ENCODE data around the gene POP4. TPM values are rescaled to one million over a fixed set of nuclear protein-coding genes. Genes with fewer than 3 reads are reported as not detected.
A peak's percentile ranks its signal among the peaks of the same experiment; 100 is the strongest.

POP4 gene
- total RNA-seq, 6 donors from 2014 or later = 29.3 to 59.6 (median 53.8) TPM

GRCh38 chr19:29641597-29641996 is 35.5 kb downstream of the POP4 start:
- DNase-seq (no peak), ATAC-seq (ENCODE audit: low FRiP score in 2 of 2) (no peak)
- whole genome bisulfite sequencing, 2 donors = 68 to 76% methylated on average over 2 of the region's 2 CpGs
- Histone ChIP-seq H3K4me1 (peaks cover 4 to 14% (median 11%) of the 10 kb centered on the region in 4 donors), H3K4me3 (no peak overlapping the region), H3K9me3 (no peaks in the 10 kb centered on the region), H3K36me3 (no peaks in the 10 kb centered on the region), H3K27me3 (no peaks in the 10 kb centered on the region), H3K27ac (no peak overlapping the region)
- TF ChIP-seq EP300 (IDR thresholded peaks at IDR 0.05) (no peak), POLR2A (IDR thresholded peaks at IDR 0.05) (no peak), POLR2AphosphoS5 (IDR thresholded peaks at IDR 0.05) (no peak)
- TF ChIP-seq, protein P1, sequence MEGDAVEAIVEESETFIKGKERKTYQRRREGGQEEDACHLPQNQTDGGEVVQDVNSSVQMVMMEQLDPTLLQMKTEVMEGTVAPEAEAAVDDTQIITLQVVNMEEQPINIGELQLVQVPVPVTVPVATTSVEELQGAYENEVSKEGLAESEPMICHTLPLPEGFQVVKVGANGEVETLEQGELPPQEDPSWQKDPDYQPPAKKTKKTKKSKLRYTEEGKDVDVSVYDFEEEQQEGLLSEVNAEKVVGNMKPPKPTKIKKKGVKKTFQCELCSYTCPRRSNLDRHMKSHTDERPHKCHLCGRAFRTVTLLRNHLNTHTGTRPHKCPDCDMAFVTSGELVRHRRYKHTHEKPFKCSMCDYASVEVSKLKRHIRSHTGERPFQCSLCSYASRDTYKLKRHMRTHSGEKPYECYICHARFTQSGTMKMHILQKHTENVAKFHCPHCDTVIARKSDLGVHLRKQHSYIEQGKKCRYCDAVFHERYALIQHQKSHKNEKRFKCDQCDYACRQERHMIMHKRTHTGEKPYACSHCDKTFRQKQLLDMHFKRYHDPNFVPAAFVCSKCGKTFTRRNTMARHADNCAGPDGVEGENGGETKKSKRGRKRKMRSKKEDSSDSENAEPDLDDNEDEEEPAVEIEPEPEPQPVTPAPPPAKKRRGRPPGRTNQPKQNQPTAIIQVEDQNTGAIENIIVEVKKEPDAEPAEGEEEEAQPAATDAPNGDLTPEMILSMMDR (IDR thresholded peaks at IDR 0.05) = no peak

DNA sequence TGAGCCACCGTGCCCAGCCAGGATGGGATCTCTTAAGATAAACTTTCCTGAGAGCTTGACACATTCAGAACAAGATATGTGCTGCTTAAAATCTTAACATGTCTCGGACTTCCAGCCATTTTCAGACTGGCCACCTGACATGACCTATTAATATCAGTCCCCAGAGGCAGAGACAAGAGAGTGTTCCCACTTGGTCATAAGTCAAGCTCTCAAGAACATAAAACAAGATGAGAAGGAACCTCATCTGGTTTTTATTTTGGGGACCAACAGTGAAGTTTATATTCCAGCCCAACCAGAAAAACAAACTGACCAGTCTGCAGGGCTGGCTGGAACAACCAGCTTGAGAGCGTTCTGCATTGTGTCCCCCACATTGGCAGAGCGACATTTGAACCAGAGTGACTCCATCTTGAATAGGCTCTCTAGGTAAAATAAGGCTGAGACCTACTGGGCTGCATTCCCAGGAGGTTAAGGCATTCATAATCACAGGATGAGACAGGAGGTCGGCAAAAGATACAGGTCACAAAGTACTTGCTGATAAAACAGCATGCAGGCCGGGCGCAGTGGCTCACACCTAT is 37.4 kb downstream of the POP4 start:
- Histone ChIP-seq H3K36me3 (no peaks in the 10 kb centered on the region), H3K27me3 (no peaks in the 10 kb centered on the region), H3K4me3 (no peak overlapping the region), H3K27ac (no peak overlapping the region), H3K9me3 (no peaks in the 10 kb centered on the region), H3K4me1 (peaks cover 4 to 14% (median 11%) of the 10 kb centered on the region in 4 donors)
- TF ChIP-seq POLR2A (IDR thresholded peaks at IDR 0.05) (no peak), EP300 (IDR thresholded peaks at IDR 0.05) (no peak), POLR2AphosphoS5 (IDR thresholded peaks at IDR 0.05) (no peak)
- TF ChIP-seq, protein P1 (IDR thresholded peaks at IDR 0.05) = no peak
- DNase-seq (no peak), ATAC-seq (ENCODE audit: low FRiP score in 2 of 2) (no peak)
- 83 to 90% methylated on average over 7 of the region's 7 CpGs for WGBS, 2 donors

- no peak for DNase-seq
- H3K4me3 ChIP-seq = no peak overlapping the region
- 79 to 89% methylated on average over 6 of the region's 6 CpGs for WGBS, 2 donors
These were observed 38.1 kb downstream of the POP4 start for GRCh38 chr19:29644210-29644609.

GRCh38 chr19:29645491-29645867 is 39.4 kb downstream of the POP4 start:
- 34 to 46% methylated on average over 5 of the region's 5 CpGs for WGBS, 2 donors
- DNase-seq (no peak), ATAC-seq (ENCODE audit: low FRiP score in 2 of 2) (no peak)
- Histone ChIP-seq H3K36me3 (no peaks in the 10 kb centered on the region), H3K4me1 (peaks cover 4 to 14% (median 11%) of the 10 kb centered on the region in 4 donors), H3K27me3 (no peaks in the 10 kb centered on the region), H3K27ac (no peak overlapping the region), H3K9me3 (no peaks in the 10 kb centered on the region), H3K4me3 (no peak overlapping the region)
- TF ChIP-seq EP300 (IDR thresholded peaks at IDR 0.05) = no peak
- TF ChIP-seq, protein P1 (IDR thresholded peaks at IDR 0.05) = no peak
- no peak for TF ChIP-seq POLR2A (IDR thresholded peaks at IDR 0.05)
- no peak for TF ChIP-seq POLR2AphosphoS5 (IDR thresholded peaks at IDR 0.05)

More at GRCh38 chr19:29644210-29644609, 38.1 kb downstream of the POP4 start:
- Histone ChIP-seq H3K27me3 (no peaks in the 10 kb centered on the region), H3K36me3 (no peaks in the 10 kb centered on the region), H3K27ac (no peak overlapping the region), H3K4me1 (peaks cover 4 to 14% (median 11%) of the 10 kb centered on the region in 4 donors), H3K9me3 (no peaks in the 10 kb centered on the region)
- TF ChIP-seq EP300 (IDR thresholded peaks at IDR 0.05) (no peak), POLR2A (IDR thresholded peaks at IDR 0.05) (no peak), POLR2AphosphoS5 (IDR thresholded peaks at IDR 0.05) (no peak)
- TF ChIP-seq, protein P1 (IDR thresholded peaks at IDR 0.05) = no peak
- ATAC-seq (ENCODE audit: low FRiP score in 2 of 2) = no peak

DNA sequence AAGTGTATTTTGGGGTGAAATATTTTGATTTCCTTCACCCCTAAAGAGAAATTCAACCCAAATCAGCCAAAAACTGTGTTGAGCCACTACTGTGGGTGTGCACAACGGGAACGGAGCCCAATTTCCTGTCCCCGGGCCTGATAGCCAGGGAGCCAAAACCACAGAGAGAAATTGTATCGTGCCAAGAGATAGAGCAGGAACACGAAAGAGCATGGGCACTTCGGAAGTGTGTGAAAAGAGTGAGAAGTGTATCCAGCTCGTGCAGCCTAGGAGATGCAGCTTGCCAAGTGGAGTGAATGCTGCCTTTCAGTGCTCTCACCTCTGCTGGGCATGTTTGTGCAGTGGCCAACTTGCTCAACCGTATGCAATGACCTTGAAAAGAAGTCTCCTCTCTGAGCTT is 39.8 kb downstream of the POP4 start:
- Histone ChIP-seq H3K27ac (no peak overlapping the region), H3K27me3 (no peaks in the 10 kb centered on the region), H3K4me1 (peaks cover 4 to 14% (median 11%) of the 10 kb centered on the region in 4 donors), H3K36me3 (no peaks in the 10 kb centered on the region), H3K9me3 (no peaks in the 10 kb centered on the region), H3K4me3 (no peak overlapping the region)
- DNase-seq (no peak), ATAC-seq (ENCODE audit: low FRiP score in 2 of 2) (peak; percentile 59 to 76)
- TF ChIP-seq EP300 (IDR thresholded peaks at IDR 0.05) = no peak
- TF ChIP-seq, protein P1 (IDR thresholded peaks at IDR 0.05) = no peak
- WGBS, 2 donors = 8 to 17% methylated on average over 8 of the region's 8 CpGs

Data from upper lobe of left lung (tissue), 6 donors.